ENCODE data around the gene R3HDM4. TPM values are rescaled to one million over a fixed set of nuclear protein-coding genes. Genes with fewer than 3 reads are reported as not detected.

R3HDM4 gene
- total and polyA plus RNA-seq, 9 of the 15 experiments (the other 6 are each of a cell fraction or from before 2014, with no cell fraction given): 3.2 to 154 (median 59.0) TPM

DNA sequence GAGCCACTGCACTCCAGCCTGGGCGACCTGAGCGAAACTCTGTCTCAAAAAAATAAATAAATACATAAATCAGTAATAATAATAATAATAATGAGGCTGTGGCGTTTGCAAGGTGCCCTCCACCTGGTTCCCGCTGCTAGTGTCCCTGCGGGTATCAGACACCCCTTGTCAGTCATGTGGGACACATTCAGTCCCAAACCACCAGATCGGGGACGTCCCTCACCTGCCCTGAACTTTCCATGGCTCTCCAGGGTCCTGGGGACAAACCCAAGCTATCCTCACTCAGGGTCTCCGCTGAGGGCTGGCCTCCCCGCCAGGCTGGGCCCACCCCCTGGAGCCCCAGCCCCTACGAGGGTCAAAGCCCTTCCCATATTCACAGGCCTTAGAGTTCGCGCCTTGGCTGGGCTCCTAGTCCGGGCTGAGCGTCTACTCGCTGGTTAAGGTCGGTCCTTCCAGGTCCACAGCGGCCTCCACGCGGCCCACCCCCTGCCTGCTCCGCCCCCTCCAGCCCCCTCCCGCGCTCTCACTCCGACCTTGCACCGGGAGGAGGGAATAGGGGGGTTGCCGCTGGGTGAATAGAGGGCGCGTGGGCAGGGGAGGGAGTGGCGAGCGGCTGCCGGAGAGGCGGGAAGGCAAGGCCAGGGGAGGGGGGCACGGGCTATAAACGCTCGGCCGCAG is 3.8 kb upstream of the R3HDM4 start (continued):
- TF ChIP-seq ZBTB7A (IDR thresholded peaks at IDR 0.05; ENCODE audit: borderline replicate concordance, control insufficient read depth, low read depth, low read length) (peak; percentile 88; the same call in 1 of the 2 replicates), TAF1 (IDR thresholded peaks at IDR 0.05; ENCODE audit: control insufficient read depth, extremely low read depth, insufficient read depth, low read length, severe bottlenecking) (peak; percentile 61), ZSCAN29 (IDR thresholded peaks at IDR 0.05) (no peak), POLR2B (IDR thresholded peaks at IDR 0.05; ENCODE audit: low read depth, partially characterized antibody) (peak; percentile 15), SPI1 (IDR thresholded peaks at IDR 0.05; ENCODE audit: borderline replicate concordance, low read depth, low read length) (no peak), TBP (optimal IDR thresholded peaks at IDR 0.05; ENCODE audit: low read depth, low read length) (peak; percentile 63), EP400 (IDR thresholded peaks at IDR 0.05) (peak; percentile 37; the same call in 1 of the 2 replicates), NCOA4 (IDR thresholded peaks at IDR 0.05; ENCODE audit: partially characterized antibody) (no peak), CREM (IDR thresholded peaks at IDR 0.05; ENCODE audit: low read depth) (peak; percentile 55; the same call in 1 of the 2 replicates)
- TF ChIP-seq, protein P1, sequence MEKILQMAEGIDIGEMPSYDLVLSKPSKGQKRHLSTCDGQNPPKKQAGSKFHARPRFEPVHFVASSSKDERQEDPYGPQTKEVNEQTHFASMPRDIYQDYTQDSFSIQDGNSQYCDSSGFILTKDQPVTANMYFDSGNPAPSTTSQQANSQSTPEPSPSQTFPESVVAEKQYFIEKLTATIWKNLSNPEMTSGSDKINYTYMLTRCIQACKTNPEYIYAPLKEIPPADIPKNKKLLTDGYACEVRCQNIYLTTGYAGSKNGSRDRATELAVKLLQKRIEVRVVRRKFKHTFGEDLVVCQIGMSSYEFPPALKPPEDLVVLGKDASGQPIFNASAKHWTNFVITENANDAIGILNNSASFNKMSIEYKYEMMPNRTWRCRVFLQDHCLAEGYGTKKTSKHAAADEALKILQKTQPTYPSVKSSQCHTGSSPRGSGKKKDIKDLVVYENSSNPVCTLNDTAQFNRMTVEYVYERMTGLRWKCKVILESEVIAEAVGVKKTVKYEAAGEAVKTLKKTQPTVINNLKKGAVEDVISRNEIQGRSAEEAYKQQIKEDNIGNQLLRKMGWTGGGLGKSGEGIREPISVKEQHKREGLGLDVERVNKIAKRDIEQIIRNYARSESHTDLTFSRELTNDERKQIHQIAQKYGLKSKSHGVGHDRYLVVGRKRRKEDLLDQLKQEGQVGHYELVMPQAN (IDR thresholded peaks at IDR 0.05; ENCODE audit: borderline replicate concordance): 0 out of 2 replicates have a peak, but pooled peaks have one; percentile 9
- TF ChIP-seq, protein P2, sequence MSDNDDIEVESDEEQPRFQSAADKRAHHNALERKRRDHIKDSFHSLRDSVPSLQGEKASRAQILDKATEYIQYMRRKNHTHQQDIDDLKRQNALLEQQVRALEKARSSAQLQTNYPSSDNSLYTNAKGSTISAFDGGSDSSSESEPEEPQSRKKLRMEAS (CRISPR knock-in tag; IDR thresholded peaks at IDR 0.05): 0 out of 2 replicates have a peak, but pooled peaks have one; percentile 7

Measured in K562 (cell line).